Esophagus muscularis mucosa (tissue), 4 donors: Measurements from ENCODE around the gene CNTFR. TPM values are rescaled to one million over a fixed set of nuclear protein-coding genes. Genes with fewer than 3 reads are reported as not detected.

Experiments
- DNase-seq: peaks from one replicate; pipeline ENCODE4 v3.0.0-alpha.2; 2017; ENCODE audit errors: extremely low spot score
- H3K27ac ChIP-seq, 4 donors: fragments of 200-600 bp; sonication (generic); replicated peaks in 1 of 4; 1 replicate in 3 of 4; 2 replicates in 1 of 4; pipeline ENCODE4 v1.5.1; 2016 to 2019; ENCODE audit warnings: mild to moderate bottlenecking in 1 of 4
- H3K27me3 ChIP-seq, 4 donors: fragments of 200-600 bp; sonication (generic); one replicate each; pipeline versions ENCODE4 v1.5.1 to v1.6.0; 2016 to 2019
- H3K36me3 ChIP-seq, 4 donors: fragments of 200-600 bp; sonication (generic); one replicate each; pipeline ENCODE4 v1.5.1; 2016 to 2019
- H3K4me1 ChIP-seq, 4 donors: fragments of 200-600 bp; sonication (generic); one replicate each; pipeline ENCODE4 v1.5.1; 2016 to 2019
- H3K4me3 ChIP-seq, 4 donors: fragments of 200-600 bp; sonication (generic); 1 replicate in 2 of 4; 2 replicates in 2 of 4; pipeline ENCODE4 v1.5.1; 2016 to 2019; ENCODE audit warnings: mild to moderate bottlenecking in 4 of 4, moderate library complexity in 1 of 4
- H3K9me3 ChIP-seq, 4 donors: fragments of 200-600 bp; sonication (generic); 1 replicate in 3 of 4; 2 replicates in 1 of 4; pipeline ENCODE4 v1.5.1; 2016 to 2019
- CTCF ChIP-seq, 3 experiments: fragments of 200-600 bp in 2 of 3; fragments of 450-650 bp in 1 of 3; sonication (generic) in 2 of 3; IDR thresholded peaks; one replicate each; pipeline ENCODE4 v1.5.1; 2017 to 2019; ENCODE audit warnings: antibody characterized with exemption in 3 of 3, mild to moderate bottlenecking in 2 of 3, moderate library complexity in 1 of 3
- EP300 ChIP-seq: sonication (generic); formaldehyde crosslinking; IDR thresholded peaks from one replicate; pipeline ENCODE4 v1.6.1; 2017; ENCODE audit warnings: antibody characterized with exemption
- POLR2A ChIP-seq: fragments of 450-650 bp; IDR thresholded peaks from one replicate; pipeline ENCODE4 v1.6.1; 2017; ENCODE audit warnings: antibody characterized with exemption, moderate library complexity, mild to moderate bottlenecking, low read depth
- POLR2AphosphoS5 ChIP-seq, 2 donors: sonication (generic); formaldehyde crosslinking; IDR thresholded peaks; one replicate each; pipeline ENCODE4 v1.6.1; 2017; ENCODE audit warnings: antibody characterized with exemption in 2 of 2
- WGBS: methylation state at CpG from one replicate; pipeline ENCODE4 v1.1.5; 2018; 5-methylcytosine and 5-hydroxymethylcytosine counted together
- intact Hi-C: fragments of 100-400 bp; cut with DNase I; formaldehyde crosslinking; loops from one replicate; pipeline ENCODE4 v1.15.1; 2023
- total RNA-seq, 4 donors: library from RNA; depleted of rRNA; stranded (reverse); fragments of >200 nt; gene quantifications; one replicate each; pipeline versions ENCODE4 v1.1.0 to v1.2.1, GENCODE V29; 2016

Gene CNTFR
- total RNA-seq, 4 donors from 2014 or later: 1.2 to 3.8 (median 2.7) TPM

GRCh38 chr9:34579104-34579807, 10.3 kb downstream of the CNTFR start:
- no peak for TF ChIP-seq EP300
- no peak for TF ChIP-seq POLR2A
- no peak for TF ChIP-seq CTCF (IDR thresholded peaks at IDR 0.05)
- TF ChIP-seq POLR2AphosphoS5 (IDR thresholded peaks at IDR 0.05): no peak
- intact Hi-C loops: no loop called here
- no peak for DNase-seq
- Histone ChIP-seq H3K9me3 (no peaks in the 10 kb centered on the region), H3K36me3 (no peaks in the 10 kb centered on the region), H3K27ac (no peak overlapping the region), H3K4me1 (peaks cover 14 to 28% (median 21%) of the 10 kb centered on the region in 4 donors), H3K4me3 (no peak overlapping the region), H3K27me3 (peaks cover 0 to 95% (median 19%) of the 10 kb centered on the region in 4 donors)
- 27% methylated on average over 15 of the region's 17 CpGs for WGBS

GRCh38 chr9:34578241-34579103, 11.1 kb downstream of the CNTFR start:
- TF ChIP-seq POLR2AphosphoS5 (IDR thresholded peaks at IDR 0.05) (no peak), POLR2A (no peak), CTCF (IDR thresholded peaks at IDR 0.05) (no peak), EP300 (no peak)
- H3K4me1 ChIP-seq: peaks cover 14 to 28% (median 21%) of the 10 kb centered on the region in 4 donors
- H3K27me3 ChIP-seq: peaks cover 0 to 95% (median 18%) of the 10 kb centered on the region in 4 donors
- WGBS: 15% methylated on average over 12 of the region's 28 CpGs
- H3K4me3 ChIP-seq: peak overlapping the region; percentile 43 to 53 (median 44)
- peak overlapping the region in 1 of 4 donors; percentile 33 for H3K27ac ChIP-seq
- no peak for DNase-seq
- no peaks in the 10 kb centered on the region for H3K9me3 ChIP-seq
- H3K36me3 ChIP-seq: no peaks in the 10 kb centered on the region
- intact Hi-C loops: no loop called here

- intact Hi-C loops: no loop called here
- Histone ChIP-seq H3K27me3 (peaks cover 0 to 88% (median 18%) of the 10 kb centered on the region in 4 donors), H3K9me3 (no peaks in the 10 kb centered on the region), H3K36me3 (no peaks in the 10 kb centered on the region), H3K27ac (peak overlapping the region in 1 of 4 donors; percentile 33), H3K4me3 (peak overlapping the region; percentile 43 to 53 (median 44)), H3K4me1 (peaks cover 14 to 28% (median 21%) of the 10 kb centered on the region in 4 donors)
- DNase-seq: no peak
- TF ChIP-seq POLR2A (no peak), EP300 (no peak), CTCF (IDR thresholded peaks at IDR 0.05) (no peak), POLR2AphosphoS5 (IDR thresholded peaks at IDR 0.05) (no peak)
- 30% methylated on average over 4 of the region's 62 CpGs for WGBS
Observed at GRCh38 chr9:34577400-34578240, 11.9 kb downstream of the CNTFR start.

GRCh38 chr9:34576597-34577399, 12.7 kb downstream of the CNTFR start:
- intact Hi-C loops: no loop called here
- no peak for DNase-seq
- H3K4me3 ChIP-seq: no peak overlapping the region
- H3K36me3 ChIP-seq: no peaks in the 10 kb centered on the region
- peaks cover 0 to 83% (median 18%) of the 10 kb centered on the region in 4 donors for H3K27me3 ChIP-seq
- no peaks in the 10 kb centered on the region for H3K9me3 ChIP-seq
- WGBS: 74% methylated on average over 13 of the region's 14 CpGs
- no peak overlapping the region for H3K27ac ChIP-seq
- H3K4me1 ChIP-seq: peaks cover 14 to 33% (median 23%) of the 10 kb centered on the region in 4 donors
- no peak for TF ChIP-seq POLR2A
- TF ChIP-seq CTCF (IDR thresholded peaks at IDR 0.05): no peak
- TF ChIP-seq EP300: no peak
- no peak for TF ChIP-seq POLR2AphosphoS5 (IDR thresholded peaks at IDR 0.05)
